RWPE2 (cell line): ENCODE results near the gene CCL18.
"Not testable (repeated sequence)": the region's sequence is repeated elsewhere in the genome, so short reads cannot be mapped to it uniquely, and the experiment has no call there.

Experiments
- ATAC-seq: fragments of 200-7000 bp; cut with Tn5 transposase; 3 replicates; pipeline ENCODE4 v1.9.1; 2021; ENCODE audit warnings: low read depth
- DNase-seq: peaks from one replicate; pipeline ENCODE4 v3.0.0-alpha.2; 2020; ENCODE audit warnings: low spot score
- H3K27ac ChIP-seq: fragments of 450-650 bp; 2 replicates; pipeline ENCODE4 v1.5.1; 2017; ENCODE audit warnings: mild to moderate bottlenecking; ENCODE audit not compliant: poor library complexity, severe bottlenecking
- H3K27me3 ChIP-seq: fragments of 250-450 bp; sonication (Bioruptor Pico); 2 replicates; pipeline ENCODE4 v1.5.1; 2021; ENCODE audit warnings: mild to moderate bottlenecking, moderate library complexity; ENCODE audit not compliant: insufficient read depth, poor library complexity, severe bottlenecking
- H3K36me3 ChIP-seq: fragments of 250-450 bp; sonication (Bioruptor Pico); 2 replicates; pipeline ENCODE4 v1.5.1; 2020; ENCODE audit warnings: low read depth, mild to moderate bottlenecking, moderate library complexity
- H3K4me1 ChIP-seq: fragments of 250-450 bp; sonication (Bioruptor Pico); 2 replicates; pipeline ENCODE4 v1.5.1; 2021; ENCODE audit warnings: mild to moderate bottlenecking, moderate library complexity; ENCODE audit not compliant: insufficient read depth, poor library complexity, severe bottlenecking
- H3K4me3 ChIP-seq: fragments of 250-450 bp; sonication (Bioruptor Pico); 2 replicates; pipeline ENCODE4 v1.5.1; 2021; ENCODE audit warnings: mild to moderate bottlenecking, moderate library complexity; ENCODE audit not compliant: severe bottlenecking
- H3K9me3 ChIP-seq: fragments of 250-450 bp; sonication (Bioruptor Pico); 2 replicates; pipeline ENCODE4 v1.5.1; 2021; ENCODE audit warnings: mild to moderate bottlenecking, moderate library complexity; ENCODE audit not compliant: severe bottlenecking
- CTCF ChIP-seq: fragments of 450-650 bp; IDR thresholded peaks from one replicate; pipeline ENCODE4 v1.5.1; 2017; ENCODE audit warnings: mild to moderate bottlenecking, moderate library complexity; ENCODE audit not compliant: poor library complexity, severe bottlenecking

Gene CCL18

GRCh38 chr17:36118477-36119353 lies 54.6 kb downstream of the CCL18 start:
- DNase-seq (no peak), ATAC-seq (no peak)
- TF ChIP-seq CTCF: no peak
- no peaks in the 10 kb centered on the region for H3K27me3 ChIP-seq
- H3K4me3 ChIP-seq: no peak overlapping the region
- H3K9me3 ChIP-seq: no peaks in the 10 kb centered on the region
- no peaks in the 10 kb centered on the region for H3K4me1 ChIP-seq
- H3K27ac ChIP-seq: no peak overlapping the region
- no peaks in the 10 kb centered on the region for H3K36me3 ChIP-seq

DNA sequence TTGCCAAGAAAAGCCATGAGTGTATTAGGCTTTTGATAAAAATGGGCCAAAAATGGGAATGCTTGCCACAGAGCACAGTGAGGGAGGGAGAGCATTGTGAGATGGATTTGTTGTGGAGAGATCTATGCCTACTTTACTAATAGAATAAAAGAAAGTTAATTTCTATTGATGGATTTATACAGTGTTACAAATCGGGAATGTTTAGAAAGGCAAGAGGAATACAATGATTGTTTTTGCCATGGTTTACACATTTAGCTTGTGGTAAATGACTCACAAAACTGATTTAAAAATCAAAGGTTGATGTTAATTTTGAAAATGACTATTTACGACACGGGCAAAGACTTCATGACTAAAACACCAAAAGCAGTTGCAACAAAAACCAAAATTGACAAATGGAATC lies 56.1 kb downstream of the CCL18 start:
- no peak for ATAC-seq
- H3K27ac ChIP-seq: no peak overlapping the region
- no peak for DNase-seq
- no peaks in the 10 kb centered on the region for H3K9me3 ChIP-seq
- H3K27me3 ChIP-seq: no peaks in the 10 kb centered on the region
- no peaks in the 10 kb centered on the region for H3K4me1 ChIP-seq
- H3K36me3 ChIP-seq: no peaks in the 10 kb centered on the region
- no peak overlapping the region for H3K4me3 ChIP-seq
- TF ChIP-seq CTCF: no peak

DNA sequence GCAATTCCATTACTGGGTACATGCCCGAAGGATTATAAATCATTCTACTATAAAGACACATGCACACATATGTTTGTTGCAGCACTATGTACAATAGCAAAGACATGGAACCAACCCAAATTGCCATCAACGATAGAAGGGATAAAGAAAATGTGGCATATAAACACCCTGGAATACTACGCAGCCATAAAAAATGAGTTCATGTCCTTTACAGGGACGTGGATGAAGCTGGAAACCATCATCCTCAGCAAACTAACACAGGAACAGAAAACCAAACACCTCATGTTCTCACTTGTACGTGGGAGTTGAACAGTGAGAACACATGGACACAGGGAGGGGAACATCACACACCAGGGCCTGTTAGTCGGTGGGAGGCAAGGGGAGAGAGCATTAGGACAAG lies 57.0 kb downstream of the CCL18 start:
- not testable (repeated sequence) for H3K36me3 ChIP-seq, ATAC-seq, H3K4me3 ChIP-seq, H3K27me3 ChIP-seq, H3K27ac ChIP-seq, H3K9me3 ChIP-seq, DNase-seq, H3K4me1 ChIP-seq
